Pancreas (tissue), 10 donors: ENCODE data around the gene IFNA7. TPM values are rescaled to one million over a fixed set of nuclear protein-coding genes. Genes with fewer than 3 reads are reported as not detected.
A peak's percentile ranks its signal among the peaks of the same experiment; 100 is the strongest.
"Not testable (repeated sequence)": the region's sequence is repeated elsewhere in the genome, so short reads cannot be mapped to it uniquely, and the experiment has no call there.

Experiments used
- ATAC-seq, 4 donors: fragments of 200-7000 bp; cut with Tn5 transposase; one replicate each; pipeline versions ENCODE4 v1.8.0 to v1.9.1; 2020; ENCODE audit warnings: mild to moderate bottlenecking in 4 of 4, moderate library complexity in 4 of 4
- DNase-seq, 6 donors: peaks; one replicate each; pipeline ENCODE4 v3.0.0-alpha.2; 2020
- FAIRE-seq: peaks from 2 replicates; lab custom pipeline; 2012; peaks lifted over from hg19 to GRCh38; lab: Jason Lieb, UNC
- H3K27ac ChIP-seq, 4 donors: fragments of 200-600 bp; sonication (generic); 1 replicate in 3 of 4; 2 replicates in 1 of 4; pipeline versions ENCODE4 v1.5.0 to v1.8.0; 2020
- H3K27me3 ChIP-seq, 4 donors: fragments of 200-600 bp; one replicate each; pipeline ENCODE4 v1.8.0; 2021
- H3K36me3 ChIP-seq, 3 donors: fragments of 200-600 bp; sonication (generic) in 1 of 3; one replicate each; pipeline versions ENCODE4 v1.5.0 to v1.8.0; 2020 to 2021
- H3K4me1 ChIP-seq, 3 donors: fragments of 200-600 bp; one replicate each; pipeline ENCODE4 v1.8.0; 2021
- H3K4me3 ChIP-seq, 4 donors: fragments of 200-600 bp; sonication (generic) in 2 of 4; one replicate each; pipeline versions ENCODE4 v1.5.0 to v1.8.0; 2020 to 2021
- H3K9me3 ChIP-seq, 4 donors: fragments of 200-600 bp; one replicate each; pipeline ENCODE4 v1.8.0; 2021
- CTCF ChIP-seq, 4 donors: fragments of 200-600 bp; sonication (generic) in 3 of 4; IDR thresholded peaks; one replicate each; pipeline versions ENCODE4 v1.5.0 to v1.8.0; 2021; ENCODE audit warnings: antibody characterized with exemption in 4 of 4
- WGBS, 2 donors: extraction: QIAGEN DNeasy Blood & Tissue Kit; methylation state at CpG; one replicate each; pipeline ENCODE4 v1.1.7; 2013; 5-methylcytosine and 5-hydroxymethylcytosine counted together
- intact Hi-C, 3 donors: fragments of 100-400 bp; cut with DNase I; formaldehyde crosslinking; loops; one replicate each; pipeline versions ENCODE4 v1.11.1 to v1.14.2; 2022
- polyA plus RNA-seq, 2 donors: library from polyadenylated mRNA; stranded (reverse); fragments of 200-250 nt; gene quantifications; one replicate each; pipeline ENCODE4 v1.2.3, GENCODE V29; 2013
- total RNA-seq, 6 donors: library from RNA; stranded (reverse); fragmentation: NEBNext Ultra II Directional in 4 of 6; extraction: Animal tissue kit (Norgen Biotek cat#: 25700) in 4 of 6; gene quantifications; one replicate each; pipeline versions ENCODE4 v1.2.1 to v1.2.4, GENCODE V29; 2021 to 2023
- donor health status: healthy with polysubstance abuse.
- donor health status: DM: no; HTN: no; CAD: no; lungs with moderate emphysema.
- donor health status: DM: no; HTN: no; CAD: no.
- donor health status: control.
- donor health status: control.
- donor health status: Bipolar disorder and iron deficiency.
- donor health status: DM: yes; HTN: yes; CAD: no.
- donor health status: DM: no; HTN: no; CAD: no.
- donor health status: DM: no; HTN: no; CAD: no.
- donor health status: DM: yes; HTN: yes; CAD: no.

The IFNA7 gene
- total and polyA plus RNA-seq, 8 donors: not detected

GRCh38 chr9:21194867-21195776 lies 6.9 kb downstream of the IFNA7 start:
- intact Hi-C loops, H3K27me3 ChIP-seq, H3K9me3 ChIP-seq, H3K4me3 ChIP-seq, H3K27ac ChIP-seq, FAIRE-seq, H3K4me1 ChIP-seq, H3K36me3 ChIP-seq: not testable (repeated sequence)
- peak; percentile 60 to 93 (median 84) for ATAC-seq
- TF ChIP-seq CTCF (IDR thresholded peaks at IDR 0.05): peak in 2 of 4 donors; percentile 14 to 18
- 32 to 43% methylated on average over 6 of the region's 6 CpGs for WGBS, 2 donors
- peak in 1 of 6 donors; percentile 23 for DNase-seq

- H3K36me3 ChIP-seq, ATAC-seq, FAIRE-seq, H3K27ac ChIP-seq, intact Hi-C loops, H3K4me1 ChIP-seq, H3K9me3 ChIP-seq, H3K4me3 ChIP-seq, DNase-seq, H3K27me3 ChIP-seq: not testable (repeated sequence)
- 55 to 65% methylated on average over 3 of the region's 3 CpGs for WGBS, 2 donors
Measured at GRCh38 chr9:21187487-21187886, 14.5 kb downstream of the IFNA7 start, which contains the start of gene IFNA4. Gene IFNA4, minus strand, starts transcription at chr9:21187587. Its CDS starts 56 bp downstream, at chr9:21187531.

GRCh38 chr9:21182810-21183736 lies 18.9 kb downstream of the IFNA7 start:
- TF ChIP-seq CTCF (IDR thresholded peaks at IDR 0.05): peak in 1 of 4 donors; percentile 20
- WGBS, 2 donors: 30 to 37% methylated on average over 4 of the region's 4 CpGs
- FAIRE-seq, H3K36me3 ChIP-seq, H3K27ac ChIP-seq, H3K4me1 ChIP-seq, H3K4me3 ChIP-seq, intact Hi-C loops, H3K9me3 ChIP-seq, H3K27me3 ChIP-seq: not testable (repeated sequence)
- ATAC-seq (peak in 3 of 4 donors; percentile 69 to 87 (median 71)), DNase-seq (peak in 1 of 6 donors; percentile 17)

- WGBS, 2 donors: 72 to 74% methylated on average over 2 of the region's 2 CpGs
- DNase-seq (no peak), FAIRE-seq (no peak), ATAC-seq (no peak)
- Histone ChIP-seq H3K27me3 (no peaks in the 10 kb centered on the region), H3K4me3 (no peak overlapping the region), H3K36me3 (no peaks in the 10 kb centered on the region), H3K27ac (no peak overlapping the region), H3K4me1 (no peaks in the 10 kb centered on the region), H3K9me3 (no peaks in the 10 kb centered on the region)
- no peak for TF ChIP-seq CTCF (IDR thresholded peaks at IDR 0.05)
- intact Hi-C loops: no loop called here
Measured at GRCh38 chr9:21174671-21175070, 27.3 kb downstream of the IFNA7 start.

- FAIRE-seq: no peak
- no peaks in the 10 kb centered on the region for H3K27me3 ChIP-seq
- TF ChIP-seq CTCF (IDR thresholded peaks at IDR 0.05): no peak
- H3K4me1 ChIP-seq: no peaks in the 10 kb centered on the region
- H3K9me3 ChIP-seq: no peaks in the 10 kb centered on the region
- WGBS, 2 donors: 72 to 79% methylated on average over 3 of the region's 3 CpGs
- no peak overlapping the region for H3K27ac ChIP-seq
- H3K36me3 ChIP-seq: no peaks in the 10 kb centered on the region
- intact Hi-C loops: no loop called here
- DNase-seq: no peak
- no peak overlapping the region for H3K4me3 ChIP-seq
- no peak for ATAC-seq
Measured at GRCh38 chr9:21172156-21172555, 29.8 kb downstream of the IFNA7 start.
